Measurements from ENCODE around the gene CD47.

Gene CD47

DNA sequence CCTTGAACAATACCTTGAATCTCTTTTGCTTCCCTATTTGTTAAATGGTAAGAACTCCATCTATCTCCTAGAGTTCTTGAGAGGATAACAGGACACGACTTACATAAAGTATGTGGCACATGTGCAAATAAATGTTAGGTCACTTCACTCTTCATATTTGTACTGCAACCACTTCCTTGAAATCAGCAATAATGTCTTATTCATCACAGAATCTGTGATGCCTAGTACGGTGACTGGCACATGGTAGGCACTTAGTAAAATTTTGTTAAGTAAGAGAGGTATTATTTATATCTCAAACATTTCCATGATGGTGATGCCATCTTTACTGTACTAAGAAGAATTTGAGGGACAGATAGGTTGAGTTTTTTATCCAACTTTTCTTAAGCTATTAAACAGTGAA, 14.3 kb downstream of the CD47 start:
- Histone ChIP-seq H3K4me3 (no peak overlapping the region), H3K9ac (ENCODE audit: insufficient read length) (no peak overlapping the region), H3K9me3 (ENCODE audit: low read depth, low read length) (no peaks in the 10 kb centered on the region), H3K27ac (no peak overlapping the region), H3K36me3 (ENCODE audit: insufficient read depth, low read length) (peaks cover 5% of the 10 kb centered on the region; the same call in 1 of the 2 replicates)
- TF ChIP-seq EZH2 (IDR thresholded peaks at IDR 0.05) (no peak), POLR2AphosphoS5 (IDR thresholded peaks at IDR 0.05; ENCODE audit: borderline replicate concordance, low read depth, low read length) (no peak), FOXP2 (optimal IDR thresholded peaks at IDR 0.05; ENCODE audit: control extremely low read depth, extremely low read length, insufficient read depth) (no peak)
- no peak for DNase-seq (ENCODE audit: low read depth, low spot score)

DNA sequence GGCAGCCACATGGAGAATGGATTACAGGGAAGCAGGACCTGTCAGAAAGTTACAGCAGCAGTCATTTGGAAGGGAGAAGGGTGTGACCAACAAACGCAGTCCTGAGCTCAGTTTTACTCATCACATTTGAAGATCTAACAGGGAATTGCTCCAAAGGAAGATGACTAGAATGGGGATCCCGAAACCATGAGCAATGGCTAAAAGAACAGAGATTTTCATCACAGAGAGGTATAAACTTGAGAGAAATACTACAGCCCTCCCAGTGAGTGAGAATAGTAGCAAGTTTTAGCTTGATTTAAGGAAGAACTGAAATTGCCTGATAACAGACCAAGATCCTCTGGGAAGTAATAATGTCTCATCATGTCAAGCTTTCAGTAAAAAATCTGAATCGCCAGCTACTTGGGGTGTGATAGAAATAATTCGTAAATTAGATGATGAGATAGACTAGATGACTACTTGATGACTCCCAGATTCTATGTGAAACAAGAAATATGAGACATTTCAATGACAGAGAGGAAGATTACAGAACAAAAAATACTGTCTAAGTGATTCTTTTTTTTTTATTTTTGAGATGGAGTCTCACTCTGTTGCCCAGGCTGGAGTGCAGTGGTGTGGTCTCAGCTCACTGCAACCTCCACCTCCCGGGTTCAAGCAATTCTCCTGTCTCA, 16.9 kb downstream of the CD47 start:
- H3K4me3 ChIP-seq = no peak overlapping the region
- H3K36me3 ChIP-seq (ENCODE audit: insufficient read depth, low read length) = peaks cover 5% of the 10 kb centered on the region; the same call in 1 of the 2 replicates
- H3K9me3 ChIP-seq (ENCODE audit: low read depth, low read length) = no peaks in the 10 kb centered on the region
- DNase-seq (ENCODE audit: low read depth, low spot score) = no peak
- TF ChIP-seq POLR2AphosphoS5 (IDR thresholded peaks at IDR 0.05; ENCODE audit: borderline replicate concordance, low read depth, low read length) (no peak), EZH2 (IDR thresholded peaks at IDR 0.05) (no peak), FOXP2 (optimal IDR thresholded peaks at IDR 0.05; ENCODE audit: control extremely low read depth, extremely low read length, insufficient read depth) (no peak)
- no peak overlapping the region for H3K27ac ChIP-seq
- H3K9ac ChIP-seq (ENCODE audit: insufficient read length) = no peak overlapping the region

DNA sequence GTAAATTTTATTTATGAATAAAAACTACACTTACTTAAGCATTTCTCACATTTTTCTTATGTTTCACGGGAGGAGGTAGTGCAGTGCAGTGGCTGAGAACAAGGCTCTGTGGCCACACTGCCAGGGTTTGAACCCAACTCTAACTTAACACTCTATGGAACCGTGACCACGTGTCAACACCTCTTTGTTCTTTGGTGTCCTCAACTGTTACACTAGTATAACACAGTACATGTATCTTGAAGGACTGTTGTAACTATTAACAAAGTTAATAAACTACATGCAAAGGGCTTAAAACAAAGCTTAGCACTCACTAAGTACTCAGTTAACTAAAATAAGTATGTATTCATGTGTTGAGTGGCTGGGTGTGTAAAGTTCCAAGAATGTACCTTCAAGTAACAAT, 19.5 kb downstream of the CD47 start:
- Histone ChIP-seq H3K36me3 (ENCODE audit: insufficient read depth, low read length) (no peaks in the 10 kb centered on the region), H3K4me3 (no peak overlapping the region), H3K27ac (no peak overlapping the region), H3K9ac (ENCODE audit: insufficient read length) (no peak overlapping the region), H3K9me3 (ENCODE audit: low read depth, low read length) (no peaks in the 10 kb centered on the region)
- TF ChIP-seq POLR2AphosphoS5 (IDR thresholded peaks at IDR 0.05; ENCODE audit: borderline replicate concordance, low read depth, low read length) (no peak), FOXP2 (optimal IDR thresholded peaks at IDR 0.05; ENCODE audit: control extremely low read depth, extremely low read length, insufficient read depth) (no peak), EZH2 (IDR thresholded peaks at IDR 0.05) (no peak)
- DNase-seq (ENCODE audit: low read depth, low spot score) = no peak

DNA sequence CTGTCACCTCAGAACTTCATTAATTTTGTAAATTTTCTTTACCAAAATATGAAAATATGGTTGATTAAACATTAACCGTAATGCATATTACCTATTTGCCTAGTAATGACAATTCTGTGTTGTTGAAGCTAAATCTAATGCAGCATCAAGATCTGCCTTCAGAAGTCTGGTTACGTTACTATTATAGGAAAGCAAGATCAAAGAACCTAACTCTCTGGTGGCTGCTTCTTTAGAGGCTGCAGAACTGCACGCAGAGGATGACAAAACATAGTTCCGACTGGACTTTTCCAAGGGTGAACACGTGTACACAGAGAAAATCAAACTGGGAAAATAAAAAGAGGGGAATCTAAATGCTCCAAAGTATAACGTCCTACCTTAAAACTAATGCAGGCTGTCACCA, 20.5 kb downstream of the CD47 start:
- Histone ChIP-seq H3K4me3 (no peak overlapping the region), H3K9ac (ENCODE audit: insufficient read length) (no peak overlapping the region), H3K27ac (no peak overlapping the region), H3K9me3 (ENCODE audit: low read depth, low read length) (no peaks in the 10 kb centered on the region), H3K36me3 (ENCODE audit: insufficient read depth, low read length) (no peaks in the 10 kb centered on the region)
- no peak for DNase-seq (ENCODE audit: low read depth, low spot score)
- TF ChIP-seq POLR2AphosphoS5 (IDR thresholded peaks at IDR 0.05; ENCODE audit: borderline replicate concordance, low read depth, low read length) = no peak
- no peak for TF ChIP-seq EZH2 (IDR thresholded peaks at IDR 0.05)
- no peak for TF ChIP-seq FOXP2 (optimal IDR thresholded peaks at IDR 0.05; ENCODE audit: control extremely low read depth, extremely low read length, insufficient read depth)

DNA sequence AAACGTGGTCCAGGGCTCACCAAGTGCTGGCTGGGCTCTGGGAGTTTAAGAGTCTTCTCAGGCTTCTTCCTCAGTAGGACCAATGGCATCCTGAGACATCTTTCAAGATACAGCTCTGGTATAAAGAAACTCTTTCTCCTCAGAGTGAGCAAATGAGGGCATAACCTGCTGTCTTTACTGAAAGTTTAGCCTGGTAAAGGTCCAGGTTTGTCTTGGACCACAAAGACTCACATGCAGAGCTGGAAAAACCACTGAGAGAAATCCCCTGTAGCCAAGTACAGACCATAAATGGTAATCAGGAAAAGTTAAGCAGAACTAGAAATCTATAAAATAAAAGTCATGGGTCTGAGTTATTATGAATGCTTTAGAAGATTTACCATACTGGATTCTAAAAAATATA, 23.1 kb downstream of the CD47 start:
- no peak overlapping the region for H3K27ac ChIP-seq
- TF ChIP-seq EZH2 (IDR thresholded peaks at IDR 0.05) = no peak
- TF ChIP-seq FOXP2 (optimal IDR thresholded peaks at IDR 0.05; ENCODE audit: control extremely low read depth, extremely low read length, insufficient read depth) = no peak
- TF ChIP-seq POLR2AphosphoS5 (IDR thresholded peaks at IDR 0.05; ENCODE audit: borderline replicate concordance, low read depth, low read length) = no peak
- DNase-seq (ENCODE audit: low read depth, low spot score) = no peak
- no peaks in the 10 kb centered on the region for H3K36me3 ChIP-seq (ENCODE audit: insufficient read depth, low read length)
- no peak overlapping the region for H3K4me3 ChIP-seq
- H3K9ac ChIP-seq (ENCODE audit: insufficient read length) = no peak overlapping the region
- no peaks in the 10 kb centered on the region for H3K9me3 ChIP-seq (ENCODE audit: low read depth, low read length)

DNA sequence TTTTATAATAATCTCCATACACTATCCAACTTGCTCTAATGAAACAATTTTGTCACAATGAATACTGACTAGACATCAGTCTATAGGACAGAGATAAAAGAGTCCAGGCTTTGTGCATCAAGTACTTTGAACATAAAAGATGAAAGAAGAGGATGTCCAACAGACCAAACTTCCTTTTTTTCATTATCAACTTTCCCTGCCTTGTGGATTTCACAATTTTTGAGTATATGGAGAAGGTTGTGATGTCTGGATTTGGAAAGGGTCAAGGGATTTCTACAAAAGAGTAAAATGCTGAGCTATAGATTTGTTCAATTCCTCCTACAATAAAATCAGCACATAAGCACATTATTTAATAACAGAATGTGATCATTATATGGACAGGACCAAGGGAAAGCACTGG, 25.7 kb downstream of the CD47 start:
- H3K9me3 ChIP-seq (ENCODE audit: low read depth, low read length) = no peaks in the 10 kb centered on the region
- no peaks in the 10 kb centered on the region for H3K36me3 ChIP-seq (ENCODE audit: insufficient read depth, low read length)
- H3K4me3 ChIP-seq = no peak overlapping the region
- H3K27ac ChIP-seq = no peak overlapping the region
- no peak for DNase-seq (ENCODE audit: low read depth, low spot score)
- no peak for TF ChIP-seq POLR2AphosphoS5 (IDR thresholded peaks at IDR 0.05; ENCODE audit: borderline replicate concordance, low read depth, low read length)
- no peak for TF ChIP-seq EZH2 (IDR thresholded peaks at IDR 0.05)
- no peak for TF ChIP-seq FOXP2 (optimal IDR thresholded peaks at IDR 0.05; ENCODE audit: control extremely low read depth, extremely low read length, insufficient read depth)
- H3K9ac ChIP-seq (ENCODE audit: insufficient read length) = no peak overlapping the region

DNA sequence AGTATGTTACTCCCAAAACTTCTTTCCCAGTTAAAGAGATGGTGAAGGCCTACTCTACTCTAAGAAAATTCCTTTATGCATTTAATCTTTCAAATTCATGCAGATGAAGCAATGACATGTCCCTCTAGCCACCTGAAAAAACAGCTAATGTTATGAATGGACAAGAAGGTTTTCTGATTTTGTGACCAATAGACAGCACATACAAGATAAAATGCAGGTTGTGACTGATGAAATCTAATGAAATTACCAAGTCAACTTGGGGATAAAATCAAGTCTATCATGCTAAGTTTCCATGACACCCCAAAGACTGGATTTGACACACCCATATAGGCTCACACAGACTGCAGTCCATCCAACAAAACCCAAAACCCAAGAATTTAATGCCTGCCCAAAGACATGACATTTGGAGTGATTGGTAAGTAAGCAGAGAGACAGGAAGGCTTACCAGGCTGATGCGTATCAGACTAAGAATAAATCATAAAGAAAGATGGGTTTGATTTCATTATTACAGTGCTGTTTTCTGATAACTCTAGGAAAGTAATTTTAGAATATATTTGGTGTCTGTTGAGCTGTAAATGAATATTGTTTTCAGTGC, 26.4 kb downstream of the CD47 start:
- Histone ChIP-seq H3K9ac (ENCODE audit: insufficient read length) (no peak overlapping the region), H3K9me3 (ENCODE audit: low read depth, low read length) (no peaks in the 10 kb centered on the region), H3K4me3 (no peak overlapping the region), H3K36me3 (ENCODE audit: insufficient read depth, low read length) (no peaks in the 10 kb centered on the region), H3K27ac (no peak overlapping the region)
- no peak for DNase-seq (ENCODE audit: low read depth, low spot score)
- TF ChIP-seq FOXP2 (optimal IDR thresholded peaks at IDR 0.05; ENCODE audit: control extremely low read depth, extremely low read length, insufficient read depth) (no peak), POLR2AphosphoS5 (IDR thresholded peaks at IDR 0.05; ENCODE audit: borderline replicate concordance, low read depth, low read length) (no peak), EZH2 (IDR thresholded peaks at IDR 0.05) (no peak)

DNA sequence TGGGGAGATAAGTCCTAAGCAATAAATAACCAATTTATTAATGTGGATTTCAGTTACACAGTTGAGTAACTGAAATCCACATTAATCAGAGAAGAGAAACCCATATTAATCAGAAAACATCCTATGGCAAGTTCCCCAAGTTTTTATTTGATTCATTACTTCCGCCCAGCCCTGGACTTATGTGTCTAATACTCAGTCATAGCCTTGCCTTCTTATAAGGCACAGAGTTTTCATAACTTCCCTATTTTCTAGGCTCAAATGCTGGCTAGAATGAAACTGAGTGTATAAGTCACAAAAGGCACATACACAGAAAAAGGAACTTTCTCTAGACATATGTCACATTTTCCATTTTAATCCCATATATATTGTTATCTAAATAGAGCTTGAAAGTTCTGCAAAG, 28.8 kb downstream of the CD47 start:
- DNase-seq (ENCODE audit: low read depth, low spot score) = no peak
- Histone ChIP-seq H3K4me3 (no peak overlapping the region), H3K27ac (no peak overlapping the region), H3K9me3 (ENCODE audit: low read depth, low read length) (no peaks in the 10 kb centered on the region), H3K36me3 (ENCODE audit: insufficient read depth, low read length) (no peaks in the 10 kb centered on the region; the same call in 1 of the 2 replicates), H3K9ac (ENCODE audit: insufficient read length) (no peak overlapping the region)
- no peak for TF ChIP-seq EZH2 (IDR thresholded peaks at IDR 0.05)
- TF ChIP-seq POLR2AphosphoS5 (IDR thresholded peaks at IDR 0.05; ENCODE audit: borderline replicate concordance, low read depth, low read length) = no peak
- no peak for TF ChIP-seq FOXP2 (optimal IDR thresholded peaks at IDR 0.05; ENCODE audit: control extremely low read depth, extremely low read length, insufficient read depth)
